HG03521 (cell line): ENCODE results near the gene SRRD.
"Not testable (repeated sequence)": the region's sequence is repeated elsewhere in the genome, so short reads cannot be mapped to it uniquely, and the experiment has no call there.

ENCODE experiments used
- ATAC-seq: cut with Tn5 transposase; IDR thresholded peaks from one replicate; pipeline ENCODE4 v1.9.1; 2021; ENCODE audit warnings: mild to moderate bottlenecking, moderate library complexity; ENCODE audit not compliant: unreplicated experiment

SRRD gene

GRCh38 chr22:26515931-26516330 lies 32.3 kb downstream of the SRRD start:
- no peak for ATAC-seq

DNA sequence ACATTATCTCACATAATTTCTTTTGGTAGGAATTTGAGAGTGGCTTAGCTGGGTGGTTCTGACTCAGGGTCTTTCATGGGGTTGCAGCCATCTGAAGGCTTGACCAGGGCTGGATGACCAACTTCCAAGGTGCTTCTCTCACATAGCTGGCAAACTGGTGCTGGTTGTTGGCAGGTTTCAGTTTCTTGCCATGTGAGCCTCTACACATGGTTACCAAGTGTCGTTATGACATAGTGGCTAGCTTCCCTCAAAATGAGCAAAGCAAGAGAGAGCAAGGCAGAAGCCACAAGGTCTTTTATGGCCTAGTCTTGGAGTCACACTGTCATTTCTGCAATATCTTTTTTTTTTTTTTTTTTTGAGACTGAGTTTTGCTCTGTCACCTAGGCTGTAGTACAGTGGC lies 32.8 kb downstream of the SRRD start:
- no peak for ATAC-seq

GRCh38 chr22:26517429-26517828 lies 33.8 kb downstream of the SRRD start:
- ATAC-seq = no peak

GRCh38 chr22:26522012-26522411 lies 38.3 kb downstream of the SRRD start:
- ATAC-seq = no peak

- ATAC-seq = no peak
Observed at GRCh38 chr22:26522592-26522991, 38.9 kb downstream of the SRRD start.

- ATAC-seq = no peak
Observed at GRCh38 chr22:26524870-26525269, 41.2 kb downstream of the SRRD start.

DNA sequence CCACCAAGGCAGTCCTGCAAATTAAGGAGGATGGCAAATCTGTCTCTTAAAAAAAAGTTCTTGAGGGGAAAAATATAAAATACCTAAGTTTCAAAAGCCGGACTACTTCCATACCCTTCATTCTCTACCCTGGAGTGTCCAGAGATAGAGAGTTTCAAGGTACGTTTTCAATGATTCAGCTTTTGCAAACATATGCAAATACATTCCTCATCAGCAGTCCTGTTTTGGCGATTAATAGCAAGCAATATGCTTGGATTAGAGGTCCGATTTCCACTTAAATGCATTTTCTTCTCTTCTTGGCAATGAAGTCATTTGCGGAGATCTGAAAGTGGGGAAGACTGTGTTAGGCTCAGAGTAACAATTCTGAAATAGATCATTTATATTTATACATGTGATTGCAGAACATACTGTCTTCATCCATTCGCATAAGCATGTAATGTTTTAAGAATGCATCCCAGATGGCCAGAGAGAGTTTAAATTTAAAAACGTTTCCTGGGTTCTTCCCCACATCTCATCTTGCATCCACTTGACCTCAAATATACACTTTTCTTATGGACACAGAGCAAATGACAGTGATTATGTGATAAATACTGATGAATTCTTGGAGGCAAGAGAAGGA lies 42.4 kb downstream of the SRRD start:
- ATAC-seq = no peak

DNA sequence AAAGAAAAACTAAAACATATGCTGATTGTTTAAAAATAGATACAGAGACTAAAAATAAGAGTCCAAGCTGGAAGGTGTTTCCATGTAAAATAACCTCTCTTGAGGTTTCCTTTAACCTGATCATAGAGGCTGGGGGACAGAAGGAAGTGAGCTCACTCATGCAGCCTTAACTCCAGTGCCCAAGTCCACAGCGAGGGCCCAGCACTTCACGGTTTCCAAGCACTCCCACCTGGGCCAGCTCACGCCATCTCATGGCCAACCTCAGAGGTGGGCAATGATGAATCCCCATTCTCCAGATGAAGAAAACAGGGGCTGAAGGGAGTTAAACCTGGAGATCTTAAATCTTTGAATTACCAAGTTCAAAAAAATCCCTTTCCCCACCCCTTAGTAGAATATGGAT lies 43.5 kb downstream of the SRRD start:
- ATAC-seq = no peak

- no peak for ATAC-seq
Observed at GRCh38 chr22:26527574-26528465, 44.1 kb downstream of the SRRD start.

DNA sequence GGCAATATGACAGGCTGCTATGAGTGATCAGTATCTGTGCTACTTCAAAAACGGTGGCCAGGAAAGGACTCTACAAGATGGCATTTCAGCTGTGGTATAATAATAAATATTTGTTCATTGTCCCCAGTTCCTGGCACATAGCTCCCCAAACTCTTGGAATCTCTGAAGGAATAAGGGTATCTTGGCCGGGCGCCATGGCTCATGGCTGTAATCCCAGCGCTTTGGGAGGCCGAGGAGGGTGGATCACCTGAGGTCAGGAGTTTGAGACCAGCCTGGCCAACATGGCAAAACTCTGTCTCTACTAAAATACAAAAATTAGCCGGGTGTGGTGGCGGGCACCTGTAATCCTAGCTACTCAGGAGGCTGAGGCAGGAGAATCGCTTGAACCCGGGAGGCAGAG lies 44.8 kb downstream of the SRRD start:
- ATAC-seq = not testable (repeated sequence)

- no peak for ATAC-seq
Observed at GRCh38 chr22:26529345-26529744, 45.7 kb downstream of the SRRD start.

DNA sequence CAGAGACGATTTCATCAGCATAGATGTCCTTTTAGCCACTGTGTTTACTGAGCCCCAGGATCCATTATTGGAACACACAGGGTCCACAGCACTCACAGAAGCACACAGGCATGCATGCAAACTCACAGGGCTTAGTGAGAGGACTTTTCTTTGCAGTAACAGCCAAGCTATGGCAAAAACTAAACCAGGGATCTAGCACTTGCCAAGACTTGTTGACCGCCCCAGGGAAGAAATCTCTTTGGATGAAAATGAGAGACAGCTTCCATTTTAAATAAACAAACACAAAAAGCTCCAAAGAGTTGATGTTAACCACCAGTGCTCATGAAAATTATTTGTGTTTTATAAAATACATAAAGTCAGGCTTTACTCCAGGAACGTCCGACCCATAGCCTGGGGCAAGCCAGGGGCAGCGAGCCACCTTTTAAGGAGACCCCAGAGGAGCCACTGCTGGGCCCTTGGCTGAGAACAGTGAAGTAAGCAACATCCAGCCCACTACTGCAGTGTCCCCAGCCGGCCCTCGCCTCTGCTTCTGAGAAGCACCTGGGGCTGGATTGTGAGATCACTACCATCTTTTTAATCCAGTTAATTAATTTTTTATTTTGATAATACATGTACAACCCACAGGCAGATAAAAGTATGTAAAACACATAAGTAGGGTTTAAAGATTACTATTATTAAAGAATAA lies 50.6 kb downstream of the SRRD start:
- no peak for ATAC-seq

- no peak for ATAC-seq
Observed at GRCh38 chr22:26534874-26535602, 51.4 kb downstream of the SRRD start.

DNA sequence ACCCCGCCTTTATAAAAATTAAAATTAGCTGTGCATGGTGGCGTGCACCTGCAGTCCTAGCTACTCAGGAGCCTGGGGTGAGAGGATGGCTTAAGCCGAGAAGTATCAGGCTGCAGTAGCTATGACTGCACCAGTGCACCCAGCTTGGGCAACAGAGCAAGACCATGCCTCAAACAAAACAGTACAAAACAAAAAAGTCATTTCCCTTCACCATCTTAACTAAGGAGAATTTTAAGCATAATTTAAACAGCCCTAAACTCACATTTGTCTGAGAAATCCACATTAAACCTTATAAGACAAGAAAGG lies 51.9 kb downstream of the SRRD start:
- no peak for ATAC-seq

DNA sequence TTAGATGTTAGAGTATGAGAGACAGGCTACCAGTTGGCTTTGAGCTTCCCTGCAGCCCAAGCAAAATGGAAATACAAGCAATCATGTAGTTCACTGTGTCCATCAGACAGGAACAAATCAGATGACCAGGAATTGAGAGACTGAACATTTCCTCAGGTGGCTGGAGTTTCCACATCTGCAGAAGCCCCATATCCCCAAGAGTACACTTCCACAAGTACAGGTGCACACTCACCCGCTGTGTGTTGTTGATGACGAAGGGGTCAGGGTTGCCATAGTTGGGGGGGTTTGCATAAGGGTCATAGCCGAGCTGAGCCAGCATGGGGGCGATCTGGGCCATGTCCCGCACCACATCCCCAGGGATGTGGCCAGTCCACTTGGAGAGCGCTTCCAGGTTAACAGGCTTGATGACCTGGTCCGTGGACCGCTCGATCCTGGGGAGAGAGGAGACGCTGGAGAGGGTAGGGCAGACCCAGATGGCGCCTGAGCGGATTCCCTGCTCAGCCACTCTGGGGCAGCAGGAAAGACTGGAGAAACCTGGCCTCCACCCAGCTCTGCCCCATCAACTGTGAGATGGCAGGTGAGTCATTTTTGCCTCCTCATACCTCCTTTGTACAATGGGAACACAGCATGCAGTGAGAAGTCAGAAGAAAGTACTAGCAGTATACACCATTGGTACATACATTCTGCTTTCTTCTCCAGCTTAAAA lies 52.5 kb downstream of the SRRD start:
- ATAC-seq = no peak

DNA sequence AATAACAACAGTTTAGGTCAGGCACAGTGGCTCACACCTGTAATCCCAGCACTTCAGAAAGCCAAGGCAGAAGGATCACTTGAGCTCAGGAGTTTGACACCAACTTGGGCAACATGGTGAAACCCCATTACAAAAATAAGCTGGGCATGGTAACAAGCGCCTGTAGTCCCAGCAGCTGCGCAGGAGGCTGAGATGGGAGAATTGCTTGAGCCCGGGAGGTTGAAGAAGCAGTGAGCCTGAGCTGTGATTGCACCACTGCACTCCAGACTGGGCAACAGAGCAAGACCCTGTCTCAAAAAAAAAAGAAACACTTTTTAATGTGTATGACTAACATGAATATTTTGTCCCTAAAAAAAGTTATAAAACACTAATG lies 53.1 kb downstream of the SRRD start:
- ATAC-seq = no peak

DNA sequence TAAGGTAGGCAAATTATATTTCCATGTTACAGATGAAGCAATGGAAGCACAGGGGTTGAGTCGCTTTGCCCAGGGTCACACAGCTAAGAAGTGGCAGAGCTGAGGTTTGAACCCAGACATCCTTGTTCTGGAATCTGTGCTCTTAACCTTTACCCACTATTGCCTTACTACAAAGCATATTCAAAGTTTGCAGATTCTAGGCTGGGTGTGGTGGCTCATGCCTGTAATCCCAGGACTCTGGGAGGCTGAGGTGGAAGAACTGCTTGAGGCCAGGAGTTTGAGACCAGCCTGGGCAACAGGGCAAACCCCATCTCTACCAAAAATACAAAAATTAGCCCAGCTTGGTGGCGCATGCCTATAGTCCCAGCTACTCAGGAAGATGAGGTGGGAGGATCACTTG lies 56.4 kb downstream of the SRRD start:
- no peak for ATAC-seq

GRCh38 chr22:26541167-26541819 lies 57.6 kb downstream of the SRRD start:
- no peak for ATAC-seq

- no peak for ATAC-seq
Observed at GRCh38 chr22:26542831-26543230, 59.2 kb downstream of the SRRD start.
